HG03196 (cell line): ENCODE data around the gene SLC38A2.
"Not testable (repeated sequence)": the region's sequence is repeated elsewhere in the genome, so short reads cannot be mapped to it uniquely, and the experiment has no call there.

ENCODE experiments used
- ATAC-seq: cut with Tn5 transposase; IDR thresholded peaks from one replicate; pipeline ENCODE4 v1.9.1; 2021; ENCODE audit not compliant: unreplicated experiment

SLC38A2 gene

GRCh38 chr12:46325075-46325474, 47.5 kb downstream of the SLC38A2 start:
- ATAC-seq, result not testable (repeated sequence)

DNA sequence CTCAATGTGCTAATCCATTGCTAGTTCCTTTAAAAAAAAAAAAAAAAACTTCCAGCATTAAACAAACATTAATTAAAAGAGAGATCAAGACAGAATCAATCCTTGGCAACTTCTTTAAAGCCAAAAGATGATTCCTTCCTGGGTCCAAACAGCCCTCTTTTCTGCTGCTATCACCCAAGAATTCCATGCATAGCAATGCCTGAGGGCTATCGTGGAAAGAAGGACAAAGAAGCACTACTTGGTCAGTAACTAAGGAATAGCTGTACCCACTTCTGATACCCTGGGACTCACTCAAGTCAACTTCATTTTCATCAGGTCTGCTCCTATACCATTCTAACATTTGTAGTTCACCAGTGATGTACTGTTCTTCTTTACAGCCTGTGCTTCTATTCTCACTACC, 51.8 kb downstream of the SLC38A2 start:
- no peak for ATAC-seq

GRCh38 chr12:46318037-46318436, 54.5 kb downstream of the SLC38A2 start:
- ATAC-seq, result no peak
